HEK293 (cell line): Measurements from ENCODE around the gene UBTD1.

ENCODE experiments used
- CTCF ChIA-PET: fragments of 350-600 bp; formaldehyde crosslinking; extraction: SDS; loops from one replicate; lab custom pipeline; 2021; ENCODE audit warnings: antibody characterized with exemption; lab: Yijun Ruan, JAX
- POLR2A ChIA-PET: fragments of 300-600 bp; formaldehyde crosslinking; extraction: SDS; loops from one replicate; lab custom pipeline; 2020; ENCODE audit warnings: antibody characterized with exemption, inconsistent platforms; lab: Yijun Ruan, JAX
- H3K27ac ChIP-seq: fragments of 200-500 bp; sonication (Bioruptor generic); 2 replicates; pipeline ENCODE4 v1.5.1; 2014; ENCODE audit warnings: low read depth, low read length, control low read depth, inconsistent platforms; ENCODE audit errors: extremely low read depth
- H3K36me3 ChIP-seq, 2 experiments: fragments of 200-500 bp in 1 of 2; sonication (Bioruptor generic) in 1 of 2; 1 replicate in 1 of 2; 2 replicates in 1 of 2; pipeline ENCODE4 v1.5.1; 2014 to 2017; ENCODE audit warnings: inconsistent platforms in 2 of 2, low read length in 2 of 2; ENCODE audit not compliant: control insufficient read depth in 2 of 2, insufficient read depth in 1 of 2
- H3K4me1 ChIP-seq: fragments of 200-500 bp; sonication (Bioruptor generic); 2 replicates; pipeline ENCODE4 v1.5.1; 2014; ENCODE audit warnings: mild to moderate bottlenecking, low read length, inconsistent platforms; ENCODE audit not compliant: control insufficient read depth, insufficient read depth
- H3K4me3 ChIP-seq: 2 replicates; pipeline ENCODE4 v1.5.1; 2011; ENCODE audit warnings: low read depth, mild to moderate bottlenecking, control low read depth, low read length, moderate library complexity
- H3K9me3 ChIP-seq: fragments of 200-500 bp; sonication (Bioruptor generic); 2 replicates; pipeline ENCODE4 v1.5.1; 2014; ENCODE audit warnings: low read depth, low read length, inconsistent platforms; ENCODE audit not compliant: control insufficient read depth, insufficient read depth
- KLF7 ChIP-seq: fragments of 450-650 bp; formaldehyde crosslinking; IDR thresholded peaks from 2 replicates; pipeline ENCODE4 v1.5.1; 2016; ENCODE audit warnings: missing biosample characterization, missing genetic modification characterization, borderline replicate concordance
- MYNN ChIP-seq: fragments of 450-650 bp; formaldehyde crosslinking; IDR thresholded peaks from 2 replicates; pipeline ENCODE4 v1.5.1; 2016; ENCODE audit warnings: missing biosample characterization, missing genetic modification characterization, borderline replicate concordance
- PRDM2 ChIP-seq: fragments of 450-650 bp; formaldehyde crosslinking; IDR thresholded peaks from 2 replicates; pipeline ENCODE4 v1.5.1; 2016; ENCODE audit warnings: missing biosample characterization, missing genetic modification characterization, borderline replicate concordance
- SCRT1 ChIP-seq: fragments of 450-650 bp; formaldehyde crosslinking; IDR thresholded peaks from 2 replicates; pipeline ENCODE4 v1.5.1; 2016; ENCODE audit warnings: missing biosample characterization, missing genetic modification characterization, borderline replicate concordance
- SP7 ChIP-seq: fragments of 450-650 bp; formaldehyde crosslinking; IDR thresholded peaks from 2 replicates; pipeline ENCODE4 v1.5.1; 2016; ENCODE audit warnings: missing biosample characterization, missing genetic modification characterization
- YY2 ChIP-seq: fragments of 450-650 bp; formaldehyde crosslinking; IDR thresholded peaks from 2 replicates; pipeline ENCODE4 v1.5.1; 2016; ENCODE audit warnings: missing biosample characterization, missing genetic modification characterization
- ZBTB44 ChIP-seq: fragments of 450-650 bp; IDR thresholded peaks from 2 replicates; pipeline ENCODE4 v1.5.1; 2018; ENCODE audit warnings: missing biosample characterization, mild to moderate bottlenecking, missing genetic modification characterization
- ZBTB7A ChIP-seq: fragments of 450-650 bp; formaldehyde crosslinking; IDR thresholded peaks from 2 replicates; pipeline ENCODE4 v1.5.1; 2016; ENCODE audit warnings: low read depth, missing biosample characterization, missing genetic modification characterization
- ZFP41 ChIP-seq: fragments of 450-650 bp; formaldehyde crosslinking; IDR thresholded peaks from 2 replicates; pipeline ENCODE4 v1.5.1; 2016; ENCODE audit warnings: missing biosample characterization, missing genetic modification characterization, borderline replicate concordance
- ZNF157 ChIP-seq: fragments of 450-650 bp; formaldehyde crosslinking; IDR thresholded peaks from 2 replicates; pipeline ENCODE4 v1.5.1; 2016; ENCODE audit warnings: missing biosample characterization, missing genetic modification characterization
- ZNF266 ChIP-seq: fragments of 450-650 bp; formaldehyde crosslinking; IDR thresholded peaks from 2 replicates; pipeline ENCODE4 v1.5.1; 2016; ENCODE audit warnings: missing biosample characterization, missing genetic modification characterization, low read depth
- ZNF280C ChIP-seq: fragments of 450-650 bp; formaldehyde crosslinking; IDR thresholded peaks from 2 replicates; pipeline ENCODE4 v1.5.1; 2016; ENCODE audit warnings: missing biosample characterization, missing genetic modification characterization
- ZNF350 ChIP-seq: fragments of 450-650 bp; formaldehyde crosslinking; IDR thresholded peaks from 2 replicates; pipeline ENCODE4 v1.5.0; 2017; ENCODE audit warnings: missing biosample characterization, mild to moderate bottlenecking, missing genetic modification characterization
- ZNF394 ChIP-seq: fragments of 450-650 bp; formaldehyde crosslinking; IDR thresholded peaks from 2 replicates; pipeline ENCODE4 v1.5.1; 2016; ENCODE audit warnings: missing biosample characterization, missing genetic modification characterization, mild to moderate bottlenecking, moderate library complexity, borderline replicate concordance
- ZNF510 ChIP-seq: fragments of 450-650 bp; formaldehyde crosslinking; IDR thresholded peaks from 2 replicates; pipeline ENCODE4 v1.5.1; 2018; ENCODE audit warnings: mild to moderate bottlenecking, missing genetic modification characterization, missing biosample characterization; ENCODE audit not compliant: insufficient replicate concordance
- ZNF548 ChIP-seq: fragments of 450-650 bp; formaldehyde crosslinking; IDR thresholded peaks from 2 replicates; pipeline ENCODE4 v1.5.1; 2016; ENCODE audit warnings: missing biosample characterization, missing genetic modification characterization
- ZNF558 ChIP-seq: fragments of 450-650 bp; formaldehyde crosslinking; IDR thresholded peaks from 2 replicates; pipeline ENCODE4 v1.5.1; 2016; ENCODE audit warnings: missing biosample characterization, missing genetic modification characterization
- ZNF596 ChIP-seq: fragments of 450-650 bp; IDR thresholded peaks from 2 replicates; pipeline ENCODE4 v1.5.0; 2018; ENCODE audit warnings: missing biosample characterization, mild to moderate bottlenecking, missing genetic modification characterization, moderate library complexity
- ZNF600 ChIP-seq: fragments of 450-650 bp; formaldehyde crosslinking; IDR thresholded peaks from 2 replicates; pipeline ENCODE4 v1.5.1; 2016; ENCODE audit warnings: missing biosample characterization, missing genetic modification characterization
- ZNF660 ChIP-seq: fragments of 450-650 bp; IDR thresholded peaks from 2 replicates; pipeline ENCODE4 v1.5.1; 2018; ENCODE audit warnings: missing biosample characterization, mild to moderate bottlenecking, missing genetic modification characterization
- ZSCAN18 ChIP-seq: fragments of 450-650 bp; formaldehyde crosslinking; IDR thresholded peaks from 2 replicates; pipeline ENCODE4 v1.5.1; 2016; ENCODE audit warnings: missing biosample characterization, missing genetic modification characterization
- TF ChIP-seq, protein P1 (sequence below): fragments of 450-650 bp; formaldehyde crosslinking; IDR thresholded peaks from 2 replicates; pipeline ENCODE4 v1.5.1; 2016; ENCODE audit warnings: missing biosample characterization, missing genetic modification characterization

The UBTD1 gene

DNA sequence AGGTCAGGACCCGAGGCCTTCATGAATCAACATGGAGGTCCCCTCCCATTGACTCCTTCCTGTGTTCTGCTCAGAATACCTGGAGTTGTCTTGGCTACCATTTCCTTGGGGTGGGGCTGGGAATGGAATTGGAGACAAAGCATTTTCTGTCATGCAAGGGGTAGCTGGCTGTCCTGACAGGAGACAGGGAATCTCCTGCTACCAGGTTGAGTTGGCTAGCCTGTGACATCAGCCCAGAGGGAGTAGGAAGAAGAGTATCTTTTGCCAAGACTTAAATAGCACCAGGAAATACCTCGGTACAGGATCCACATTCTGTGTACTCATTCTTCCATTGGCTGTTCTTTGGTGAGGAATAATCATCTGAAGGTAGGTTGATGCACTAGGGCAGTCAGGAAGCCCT lies 47.9 kb upstream of the UBTD1 start:
- H3K36me3 ChIP-seq: peaks cover 8 to 57% of the 10 kb centered on the region in 2 experiments; a peak in 1 of 3 replicates
- H3K27ac ChIP-seq: no peak overlapping the region
- H3K9me3 ChIP-seq: no peaks in the 10 kb centered on the region

DNA sequence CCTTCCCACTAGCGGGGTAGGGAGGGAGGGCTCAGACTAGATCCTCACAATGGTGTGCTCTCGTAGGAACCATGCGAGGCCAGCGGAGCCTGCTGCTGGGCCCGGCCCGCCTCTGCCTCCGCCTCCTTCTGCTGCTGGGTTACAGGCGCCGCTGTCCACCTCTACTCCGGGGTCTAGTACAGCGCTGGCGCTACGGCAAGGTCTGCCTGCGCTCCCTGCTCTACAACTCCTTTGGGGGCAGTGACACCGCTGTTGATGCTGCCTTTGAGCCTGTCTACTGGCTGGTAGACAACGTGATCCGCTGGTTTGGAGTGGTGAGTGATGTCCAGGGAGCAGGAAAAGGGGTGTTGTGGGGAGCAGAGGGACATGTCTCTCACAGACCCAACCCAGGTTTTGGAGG lies 47.1 kb upstream of the UBTD1 start:
- CTCF ChIA-PET: no interaction called here
- peaks cover 12% of the 10 kb centered on the region for H3K4me1 ChIP-seq
- no peak overlapping the region for H3K4me3 ChIP-seq
- POLR2A ChIA-PET: no interaction called here
- peaks cover 8 to 65% of the 10 kb centered on the region in 2 experiments; a peak in 1 of 3 replicates for H3K36me3 ChIP-seq
- H3K27ac ChIP-seq: no peak overlapping the region
- H3K9me3 ChIP-seq: no peaks in the 10 kb centered on the region
- TF ChIP-seq ZNF394 (no peak), ZSCAN18 (tag by site-specific recombination) (no peak), KLF7 (tag by site-specific recombination) (no peak), ZNF548 (tag by site-specific recombination) (no peak), ZNF660 (no peak), ZNF596 (tag by site-specific recombination) (no peak), PRDM2 (tag by site-specific recombination) (no peak), ZFP41 (tag by site-specific recombination) (no peak), SCRT1 (tag by site-specific recombination) (no peak), ZNF266 (no peak), ZNF600 (tag by site-specific recombination) (no peak)
- TF ChIP-seq, protein P1, sequence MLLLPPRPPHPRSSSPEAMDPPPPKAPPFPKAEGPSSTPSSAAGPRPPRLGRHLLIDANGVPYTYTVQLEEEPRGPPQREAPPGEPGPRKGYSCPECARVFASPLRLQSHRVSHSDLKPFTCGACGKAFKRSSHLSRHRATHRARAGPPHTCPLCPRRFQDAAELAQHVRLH (tag by site-specific recombination): no peak

More for the DNA sequence above, 47.9 kb upstream of the UBTD1 start:
- CTCF ChIA-PET: interaction anchor here (0.6 kb wide), 1 partner anchor 13 kb away, joined by 4 read pairs; no protein-coding TSS in a partner anchor
- Histone ChIP-seq H3K4me1 (peaks cover 12% of the 10 kb centered on the region), H3K4me3 (no peak overlapping the region)
- POLR2A ChIA-PET: no interaction called here
- TF ChIP-seq ZNF350 (tag by site-specific recombination) (no peak), ZNF510 (tag by site-specific recombination) (no peak), ZBTB44 (tag by site-specific recombination) (no peak), ZNF558 (no peak), ZNF280C (tag by site-specific recombination) (no peak), ZNF157 (no peak), MYNN (tag by site-specific recombination) (no peak), SP7 (tag by site-specific recombination) (no peak), ZBTB7A (tag by site-specific recombination) (no peak), YY2 (tag by site-specific recombination) (no peak)
